Measurements from ENCODE around the gene HCAR3. TPM values are rescaled to one million over a fixed set of nuclear protein-coding genes. Genes with fewer than 3 reads are reported as not detected.
A peak's percentile ranks its signal among the peaks of the same experiment; 100 is the strongest.
"Not testable (repeated sequence)": the region's sequence is repeated elsewhere in the genome, so short reads cannot be mapped to it uniquely, and the experiment has no call there.

Gene HCAR3
- total and polyA plus RNA-seq, 2 donors (not counting 1 experiment from before 2014, with no cell fraction given), result under 0.01 TPM; not detected in 1

DNA sequence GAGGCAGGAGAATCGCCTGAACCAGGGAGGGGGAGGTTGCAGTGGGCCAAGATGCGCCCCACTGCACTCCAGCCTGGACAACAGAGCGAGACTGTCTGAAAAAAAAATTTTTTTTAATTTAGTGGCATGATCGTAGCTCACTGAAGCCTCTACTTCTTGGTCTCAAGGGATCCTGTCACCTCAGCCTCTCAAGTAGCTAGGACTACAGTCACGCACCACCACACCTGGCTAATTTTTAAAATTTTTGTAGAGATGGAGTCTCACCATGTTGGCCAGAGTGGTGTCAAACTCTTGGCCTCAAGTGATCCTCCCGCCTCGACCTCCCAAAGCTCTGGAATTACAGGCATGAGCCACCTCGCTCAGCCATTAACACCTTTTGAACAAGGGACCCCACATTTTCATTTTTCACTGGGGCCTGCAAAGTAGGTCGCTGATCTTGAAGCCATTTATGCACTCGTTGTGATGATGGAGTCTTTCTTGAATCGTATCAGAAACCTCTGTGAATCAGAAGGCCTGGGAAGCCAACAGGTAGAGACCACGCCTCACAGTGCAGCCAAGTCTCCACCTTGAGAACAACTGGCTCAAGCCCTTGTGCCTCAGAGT, 8.1 kb upstream of the HCAR3 start:
- Histone ChIP-seq H3K27ac (ENCODE audit: insufficient read depth, low read length) (no peak overlapping the region), H3K9me3 (ENCODE audit: control insufficient read depth, insufficient read depth, low read depth, low read length) (no peaks in the 10 kb centered on the region), H3K4me1 (ENCODE audit: control insufficient read depth, extremely low read depth, insufficient read depth, low read length) (no peaks in the 10 kb centered on the region), H3K27me3 (ENCODE audit: control insufficient read depth, insufficient read depth, low read length) (no peaks in the 10 kb centered on the region), H4K20me1 (ENCODE audit: control insufficient read depth, extremely low read depth, insufficient read depth, low read length) (no peaks in the 10 kb centered on the region), H3K36me3 (ENCODE audit: control insufficient read depth, insufficient read depth, low read length) (no peaks in the 10 kb centered on the region), H3K4me3 (replicated peaks in 1 of 4; ENCODE audit: control extremely low read depth in 1 of 4, insufficient read depth in 1 of 4, low read depth in 3 of 4, low read length in 4 of 4) (no peak overlapping the region), H3K9ac (ENCODE audit: insufficient read depth, low read length) (no peak overlapping the region), H2AFZ (ENCODE audit: low read length) (no peak overlapping the region), H3K4me2 (ENCODE audit: extremely low read depth, insufficient read depth, low read length) (no peak overlapping the region), H3K79me2 (ENCODE audit: control insufficient read depth, insufficient read depth, low read length) (no peaks in the 10 kb centered on the region)
- DNase-seq (ENCODE audit: low read depth in 2 of 2), result no peak
- TF ChIP-seq EZH2 (IDR thresholded peaks at IDR 0.05; ENCODE audit: low read length, missing control alignments) (no peak), CTCF (conservative IDR thresholded peaks at IDR 0.05 in 1 of 2, IDR thresholded peaks at IDR 0.05 in 1 of 2; ENCODE audit: low read depth in 1 of 2, low read length in 2 of 2) (no peak)

DNA sequence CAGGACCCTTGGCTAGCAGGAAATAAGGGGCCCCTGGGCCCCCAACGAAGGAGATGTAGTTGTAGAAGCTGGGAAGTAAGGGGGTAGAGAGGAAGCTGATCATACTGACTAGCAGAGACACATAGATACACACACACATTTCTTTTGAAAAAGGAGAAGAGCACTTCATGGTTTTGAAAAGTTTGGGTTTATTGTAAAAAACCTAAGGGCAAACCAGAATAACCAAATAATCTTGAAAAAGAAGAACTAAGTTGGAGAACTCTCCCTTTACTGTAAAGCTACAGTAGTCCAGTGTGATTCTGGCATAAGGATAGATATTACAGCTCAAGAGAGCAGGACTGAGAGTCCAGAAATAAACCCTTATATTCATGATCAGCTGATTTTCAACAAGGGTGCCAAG, 5.8 kb upstream of the HCAR3 start:
- Histone ChIP-seq H3K4me2 (ENCODE audit: extremely low read depth, insufficient read depth, low read length) (no peak overlapping the region), H3K9ac (ENCODE audit: insufficient read depth, low read length) (no peak overlapping the region), H4K20me1 (ENCODE audit: control insufficient read depth, extremely low read depth, insufficient read depth, low read length) (no peaks in the 10 kb centered on the region), H3K4me1 (ENCODE audit: control insufficient read depth, extremely low read depth, insufficient read depth, low read length) (no peaks in the 10 kb centered on the region), H3K27ac (ENCODE audit: insufficient read depth, low read length) (no peak overlapping the region), H3K9me3 (ENCODE audit: control insufficient read depth, insufficient read depth, low read depth, low read length) (no peaks in the 10 kb centered on the region), H3K27me3 (ENCODE audit: control insufficient read depth, insufficient read depth, low read length) (no peaks in the 10 kb centered on the region), H3K36me3 (ENCODE audit: control insufficient read depth, insufficient read depth, low read length) (no peaks in the 10 kb centered on the region), H3K4me3 (replicated peaks in 1 of 4; ENCODE audit: control extremely low read depth in 1 of 4, insufficient read depth in 1 of 4, low read depth in 3 of 4, low read length in 4 of 4) (no peak overlapping the region), H2AFZ (ENCODE audit: low read length) (no peak overlapping the region), H3K79me2 (ENCODE audit: control insufficient read depth, insufficient read depth, low read length) (no peaks in the 10 kb centered on the region)
- TF ChIP-seq EZH2 (IDR thresholded peaks at IDR 0.05; ENCODE audit: low read length, missing control alignments) (no peak), CTCF (conservative IDR thresholded peaks at IDR 0.05 in 1 of 2, IDR thresholded peaks at IDR 0.05 in 1 of 2; ENCODE audit: low read depth in 1 of 2, low read length in 2 of 2) (no peak)
- DNase-seq (ENCODE audit: low read depth in 2 of 2), result no peak

- Histone ChIP-seq H3K27ac (ENCODE audit: insufficient read depth, low read length) (no peak overlapping the region), H4K20me1 (ENCODE audit: control insufficient read depth, extremely low read depth, insufficient read depth, low read length) (no peaks in the 10 kb centered on the region), H3K9me3 (ENCODE audit: control insufficient read depth, insufficient read depth, low read depth, low read length) (no peaks in the 10 kb centered on the region), H3K79me2 (ENCODE audit: control insufficient read depth, insufficient read depth, low read length) (no peaks in the 10 kb centered on the region), H3K4me2 (ENCODE audit: extremely low read depth, insufficient read depth, low read length) (no peak overlapping the region), H3K27me3 (ENCODE audit: control insufficient read depth, insufficient read depth, low read length) (no peaks in the 10 kb centered on the region), H3K4me1 (ENCODE audit: control insufficient read depth, extremely low read depth, insufficient read depth, low read length) (no peaks in the 10 kb centered on the region), H3K4me3 (replicated peaks in 1 of 4; ENCODE audit: control extremely low read depth in 1 of 4, insufficient read depth in 1 of 4, low read depth in 3 of 4, low read length in 4 of 4) (no peak overlapping the region), H3K9ac (ENCODE audit: insufficient read depth, low read length) (no peak overlapping the region), H2AFZ (ENCODE audit: low read length) (no peak overlapping the region), H3K36me3 (ENCODE audit: control insufficient read depth, insufficient read depth, low read length) (no peaks in the 10 kb centered on the region)
- peak in 1 of 2 donors; percentile 65 for DNase-seq (ENCODE audit: low read depth in 2 of 2)
- no peak for TF ChIP-seq EZH2 (IDR thresholded peaks at IDR 0.05; ENCODE audit: low read length, missing control alignments)
- TF ChIP-seq CTCF (conservative IDR thresholded peaks at IDR 0.05 in 1 of 2, IDR thresholded peaks at IDR 0.05 in 1 of 2; ENCODE audit: low read depth in 1 of 2, low read length in 2 of 2), result no peak
Observed at GRCh38 chr12:122721057-122721545, 4.5 kb upstream of the HCAR3 start.

- H3K36me3 ChIP-seq (ENCODE audit: control insufficient read depth, insufficient read depth, low read length); H3K79me2 ChIP-seq (ENCODE audit: control insufficient read depth, insufficient read depth, low read length); H4K20me1 ChIP-seq (ENCODE audit: control insufficient read depth, extremely low read depth, insufficient read depth, low read length); H3K4me3 ChIP-seq (replicated peaks in 1 of 4; ENCODE audit: control extremely low read depth in 1 of 4, insufficient read depth in 1 of 4, low read depth in 3 of 4, low read length in 4 of 4); DNase-seq (ENCODE audit: low read depth in 2 of 2); H3K4me2 ChIP-seq (ENCODE audit: extremely low read depth, insufficient read depth, low read length); H3K9ac ChIP-seq (ENCODE audit: insufficient read depth, low read length); H3K27ac ChIP-seq (ENCODE audit: insufficient read depth, low read length); H3K27me3 ChIP-seq (ENCODE audit: control insufficient read depth, insufficient read depth, low read length); H3K4me1 ChIP-seq (ENCODE audit: control insufficient read depth, extremely low read depth, insufficient read depth, low read length); H3K9me3 ChIP-seq (ENCODE audit: control insufficient read depth, insufficient read depth, low read depth, low read length); H2AFZ ChIP-seq (ENCODE audit: low read length): not testable (repeated sequence)
Observed at GRCh38 chr12:122715211-122715610, 1.4 kb downstream of the HCAR3 start.
